Sigmoid colon (tissue), 4 donors: Measurements from ENCODE around the gene GRM3.

ENCODE experiments used
- POLR2A ChIP-seq, 2 donors: fragments of 450-650 bp; IDR thresholded peaks; one replicate each; pipeline ENCODE4 v1.6.1; 2016; ENCODE audit warnings: antibody characterized with exemption in 2 of 2, mild to moderate bottlenecking in 2 of 2, moderate library complexity in 2 of 2
- POLR2AphosphoS5 ChIP-seq, 4 donors: sonication (generic); formaldehyde crosslinking; IDR thresholded peaks; one replicate each; pipeline ENCODE4 v1.6.1; 2017; ENCODE audit warnings: antibody characterized with exemption in 4 of 4
- TF ChIP-seq, protein P1 (sequence below), 4 experiments: fragments of 450-650 bp in 3 of 4; fragments of 200-600 bp in 1 of 4; IDR thresholded peaks; one replicate each; pipeline ENCODE4 v1.5.1; 2016 to 2019; ENCODE audit warnings: antibody characterized with exemption in 4 of 4, mild to moderate bottlenecking in 3 of 4, moderate library complexity in 2 of 4

DNA sequence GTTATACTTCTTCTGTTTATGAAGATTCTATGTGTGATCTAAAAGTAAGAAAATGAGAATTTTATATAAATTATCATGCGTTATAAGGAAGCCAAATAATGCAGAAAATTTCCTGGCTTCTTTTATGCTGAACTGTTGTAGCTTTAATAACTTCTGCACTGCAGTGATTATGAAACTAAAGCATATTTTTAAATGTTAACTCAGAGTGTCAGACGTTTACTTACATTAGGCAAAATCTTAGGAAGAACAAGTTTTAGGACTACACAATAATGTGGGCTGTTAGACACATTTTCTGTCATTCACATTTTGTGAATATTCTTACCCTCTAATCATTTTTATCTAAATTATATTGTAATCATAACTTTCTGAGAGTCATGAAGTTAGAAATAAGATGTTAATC, 22.0 kb downstream of the GRM3 start:
- TF ChIP-seq POLR2A (IDR thresholded peaks at IDR 0.05) (no peak), POLR2AphosphoS5 (IDR thresholded peaks at IDR 0.05) (no peak)
- TF ChIP-seq, protein P1, sequence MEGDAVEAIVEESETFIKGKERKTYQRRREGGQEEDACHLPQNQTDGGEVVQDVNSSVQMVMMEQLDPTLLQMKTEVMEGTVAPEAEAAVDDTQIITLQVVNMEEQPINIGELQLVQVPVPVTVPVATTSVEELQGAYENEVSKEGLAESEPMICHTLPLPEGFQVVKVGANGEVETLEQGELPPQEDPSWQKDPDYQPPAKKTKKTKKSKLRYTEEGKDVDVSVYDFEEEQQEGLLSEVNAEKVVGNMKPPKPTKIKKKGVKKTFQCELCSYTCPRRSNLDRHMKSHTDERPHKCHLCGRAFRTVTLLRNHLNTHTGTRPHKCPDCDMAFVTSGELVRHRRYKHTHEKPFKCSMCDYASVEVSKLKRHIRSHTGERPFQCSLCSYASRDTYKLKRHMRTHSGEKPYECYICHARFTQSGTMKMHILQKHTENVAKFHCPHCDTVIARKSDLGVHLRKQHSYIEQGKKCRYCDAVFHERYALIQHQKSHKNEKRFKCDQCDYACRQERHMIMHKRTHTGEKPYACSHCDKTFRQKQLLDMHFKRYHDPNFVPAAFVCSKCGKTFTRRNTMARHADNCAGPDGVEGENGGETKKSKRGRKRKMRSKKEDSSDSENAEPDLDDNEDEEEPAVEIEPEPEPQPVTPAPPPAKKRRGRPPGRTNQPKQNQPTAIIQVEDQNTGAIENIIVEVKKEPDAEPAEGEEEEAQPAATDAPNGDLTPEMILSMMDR (IDR thresholded peaks at IDR 0.05), result no peak
